Natural killer cell (primary cell): ENCODE results near the gene C1QTNF4. TPM values are rescaled to one million over a fixed set of nuclear protein-coding genes. Genes with fewer than 3 reads are reported as not detected.
"Not testable (repeated sequence)": the region's sequence is repeated elsewhere in the genome, so short reads cannot be mapped to it uniquely, and the experiment has no call there.

ENCODE experiments used
- ATAC-seq, 3 donors: fragments of 150-1000 bp in 2 of 3; fragments of 200-7000 bp in 1 of 3; cut with Tn5 transposase; 1 replicate in 1 of 3; 2 replicates in 2 of 3; pipeline ENCODE4 v1.10.0; 2021; ENCODE audit warnings: mild to moderate bottlenecking in 2 of 3, moderate library complexity in 2 of 3
- DNase-seq, 2 donors: peaks; one replicate each; pipeline versions ENCODE4 v3.0.0 to v3.0.0-alpha.2; 2013 to 2021; ENCODE audit warnings: mixed read lengths in 1 of 2
- H3K27ac ChIP-seq: one replicate; pipeline ENCODE4 v1.5.1; 2013; ENCODE audit warnings: mild to moderate bottlenecking, low read length
- H3K27me3 ChIP-seq: one replicate; pipeline ENCODE4 v1.6.1; 2013; ENCODE audit warnings: low read length; ENCODE audit not compliant: control insufficient read depth, insufficient read depth
- H3K36me3 ChIP-seq: one replicate; pipeline ENCODE4 v1.6.1; 2013; ENCODE audit warnings: low read length; ENCODE audit not compliant: control insufficient read depth, insufficient read depth
- H3K4me1 ChIP-seq: one replicate; pipeline ENCODE4 v1.6.1; 2013; ENCODE audit warnings: low read length; ENCODE audit not compliant: control insufficient read depth, insufficient read depth
- H3K4me3 ChIP-seq: one replicate; pipeline ENCODE4 v1.5.1; 2013; ENCODE audit warnings: low read length
- H3K9me3 ChIP-seq: one replicate; pipeline ENCODE4 v1.6.1; 2013; ENCODE audit warnings: low read length; ENCODE audit not compliant: control insufficient read depth, insufficient read depth
- H3K27ac Mint-ChIP-seq, 2 donors: one replicate each; pipeline ENCODE4 v1.8.0; 2022; ENCODE audit warnings: mild to moderate bottlenecking in 2 of 2, mixed read lengths in 2 of 2, moderate library complexity in 1 of 2
- H3K27me3 Mint-ChIP-seq, 2 donors: one replicate each; pipeline ENCODE4 v1.8.0; 2022; ENCODE audit warnings: low read depth in 2 of 2, mixed read lengths in 2 of 2
- H3K36me3 Mint-ChIP-seq: one replicate; pipeline ENCODE4 v1.8.0; 2022; ENCODE audit warnings: mixed read lengths
- H3K4me1 Mint-ChIP-seq, 2 donors: one replicate each; pipeline ENCODE4 v1.8.0; 2022; ENCODE audit warnings: mixed read lengths in 2 of 2
- H3K4me3 Mint-ChIP-seq: one replicate; pipeline ENCODE4 v1.8.0; 2022; ENCODE audit warnings: mild to moderate bottlenecking, moderate library complexity, mixed read lengths
- H3K9me3 Mint-ChIP-seq, 2 donors: one replicate each; pipeline ENCODE4 v1.8.0; 2022; ENCODE audit warnings: mixed read lengths in 2 of 2
- CTCF ChIP-seq: fragments of 200-600 bp; IDR thresholded peaks from one replicate; pipeline ENCODE4 v1.8.0; 2022; ENCODE audit warnings: antibody characterized with exemption
- WGBS: methylation state at CpG from one replicate; pipeline ENCODE4 v1.1.7; 2013; ENCODE audit warnings: missing lambda C conversion rate; ENCODE audit not compliant: insufficient coverage; 5-methylcytosine and 5-hydroxymethylcytosine counted together
- intact Hi-C: fragments of 100-400 bp; cut with micrococcal nuclease; formaldehyde crosslinking; loops from one replicate; pipeline ENCODE4 v1.14.2; 2022
- total RNA-seq, 4 donors: library from RNA; stranded (reverse); fragments of 120-200 nt in 1 of 4; gene quantifications; one replicate each; pipeline versions ENCODE4 v1.2.3 to v1.2.4, GENCODE V29; 2013 to 2022

C1QTNF4 gene
- total RNA-seq, result 1 to 10 TPM in 2 of 3 donors, under 1 TPM in 1; 0.78 to 2.0 (median 1.3) TPM
- 0.09 TPM for total RNA-seq (2013)

GRCh38 chr11:47593934-47594855 is at the start of gene C1QTNF4:
Gene C1QTNF4, minus strand, starts transcription at chr11:47594411. Its CDS starts 3,601 bp downstream, at chr11:47590810.
- Histone ChIP-seq H3K36me3 (no peaks in the 10 kb centered on the region), H3K4me3 (no peak within 1 kb of the TSS), H3K9me3 (no peaks in the 10 kb centered on the region), H3K4me1 (peaks cover 15% of the 10 kb centered on the region), H3K27me3 (peaks cover 15% of the 10 kb centered on the region), H3K27ac (no peak within 1 kb of the TSS)
- Mint-ChIP-seq H3K4me3 (no peak within 1 kb of the TSS), H3K27me3 (peaks cover 19 to 29% of the 10 kb centered on the region in 2 donors), H3K4me1 (no peaks in the 10 kb centered on the region), H3K9me3 (no peaks in the 10 kb centered on the region), H3K27ac (no peak within 1 kb of the TSS), H3K36me3 (no peaks in the 10 kb centered on the region)
- no peak for TF ChIP-seq CTCF
- no peak for ATAC-seq
- no peak for DNase-seq
- intact Hi-C loops, result no loop called here
- 7% methylated on average over 48 of the region's 48 CpGs for WGBS

- H3K27me3 ChIP-seq, result no peaks in the 10 kb centered on the region
- Mint-ChIP-seq H3K4me1 (peaks cover 12 to 19% of the 10 kb centered on the region in 2 donors), H3K4me3 (peak within 1 kb of the TSS; percentile 98), H3K36me3 (no peaks in the 10 kb centered on the region), H3K27me3 (no peaks in the 10 kb centered on the region), H3K9me3 (no peaks in the 10 kb centered on the region), H3K27ac (peak within 1 kb of the TSS; percentile 92 to 95)
- no peak for TF ChIP-seq CTCF
- intact Hi-C loops, result loop anchor here (1.0 to 5.0 kb wide), 3 partner anchors 75 to 205 kb away; partner anchors contain the start of genes AGBL2, FNBP4 and NUP160
- peak within 1 kb of the TSS; percentile 79 for H3K4me3 ChIP-seq
- H3K36me3 ChIP-seq, result peaks cover 18% of the 10 kb centered on the region
- H3K4me1 ChIP-seq, result peaks cover 15% of the 10 kb centered on the region
- DNase-seq (peak; percentile 93 to 98), ATAC-seq (peak; percentile 92 to 99 (median 93))
- peak within 1 kb of the TSS; percentile 91 for H3K27ac ChIP-seq
- WGBS, result under 1% methylated on average over 78 of the region's 78 CpGs
- no peaks in the 10 kb centered on the region for H3K9me3 ChIP-seq
Observed at GRCh38 chr11:47642099-47642855, 48.1 kb upstream of the C1QTNF4 start, which contains the start of gene MTCH2. Gene MTCH2, minus strand, starts transcription at chr11:47642559. Its CDS starts 94 bp downstream, at chr11:47642465.

GRCh38 chr11:47641600-47642098 is 47.4 kb upstream of the C1QTNF4 start:
- no peak for ATAC-seq
- Mint-ChIP-seq H3K27ac (peak overlapping the region; percentile 92 to 95), H3K9me3 (no peaks in the 10 kb centered on the region), H3K4me3 (peak overlapping the region; percentile 98), H3K36me3 (no peaks in the 10 kb centered on the region), H3K27me3 (no peaks in the 10 kb centered on the region), H3K4me1 (peaks cover 12 to 19% of the 10 kb centered on the region in 2 donors)
- H3K4me3 ChIP-seq, result peak overlapping the region; percentile 79
- WGBS, result 13% methylated on average over 13 of the region's 14 CpGs
- intact Hi-C loops, result loop anchor here (1.0 to 5.0 kb wide), 3 partner anchors 76 to 206 kb away; partner anchors contain the start of genes AGBL2, FNBP4 and NUP160
- TF ChIP-seq CTCF, result no peak
- H3K27me3 ChIP-seq, result no peaks in the 10 kb centered on the region
- H3K27ac ChIP-seq, result peak overlapping the region; percentile 91
- no peaks in the 10 kb centered on the region for H3K9me3 ChIP-seq
- peaks cover 19% of the 10 kb centered on the region for H3K36me3 ChIP-seq
- DNase-seq, result peak in 1 of 2 donors; percentile 27
- H3K4me1 ChIP-seq, result peaks cover 15% of the 10 kb centered on the region

GRCh38 chr11:47640506-47640905 is 46.3 kb upstream of the C1QTNF4 start:
- peaks cover 23% of the 10 kb centered on the region for H3K36me3 ChIP-seq
- ATAC-seq, H3K4me3 ChIP-seq, H3K36me3 Mint-ChIP-seq, H3K27me3 ChIP-seq, H3K9me3 Mint-ChIP-seq, DNase-seq, H3K9me3 ChIP-seq, H3K27ac ChIP-seq, H3K27me3 Mint-ChIP-seq: not testable (repeated sequence)
- Mint-ChIP-seq H3K4me3 (peak overlapping the region; percentile 53), H3K27ac (peak overlapping the region in 1 of 2 donors; percentile 95), H3K4me1 (peaks cover 12 to 19% of the 10 kb centered on the region in 2 donors)
- intact Hi-C loops, result loop anchor here (5.0 kb wide), 2 partner anchors 77 to 207 kb away; partner anchors contain the start of genes AGBL2 and NUP160
- H3K4me1 ChIP-seq, result peaks cover 15% of the 10 kb centered on the region
- 97% methylated on average over 5 of the region's 6 CpGs for WGBS

GRCh38 chr11:47636331-47636730 is 42.1 kb upstream of the C1QTNF4 start:
- WGBS, result over 99% methylated on average over 11 of the region's 11 CpGs
- peaks cover 40% of the 10 kb centered on the region for H3K36me3 ChIP-seq
- H3K4me1 ChIP-seq, H3K27me3 Mint-ChIP-seq, H3K4me3 ChIP-seq, H3K36me3 Mint-ChIP-seq, H3K4me1 Mint-ChIP-seq, H3K27ac Mint-ChIP-seq, DNase-seq, H3K27ac ChIP-seq, H3K27me3 ChIP-seq, H3K4me3 Mint-ChIP-seq, H3K9me3 ChIP-seq, H3K9me3 Mint-ChIP-seq, intact Hi-C loops, ATAC-seq: not testable (repeated sequence)
